ENCODE results near the gene PTDSS2.

DNA sequence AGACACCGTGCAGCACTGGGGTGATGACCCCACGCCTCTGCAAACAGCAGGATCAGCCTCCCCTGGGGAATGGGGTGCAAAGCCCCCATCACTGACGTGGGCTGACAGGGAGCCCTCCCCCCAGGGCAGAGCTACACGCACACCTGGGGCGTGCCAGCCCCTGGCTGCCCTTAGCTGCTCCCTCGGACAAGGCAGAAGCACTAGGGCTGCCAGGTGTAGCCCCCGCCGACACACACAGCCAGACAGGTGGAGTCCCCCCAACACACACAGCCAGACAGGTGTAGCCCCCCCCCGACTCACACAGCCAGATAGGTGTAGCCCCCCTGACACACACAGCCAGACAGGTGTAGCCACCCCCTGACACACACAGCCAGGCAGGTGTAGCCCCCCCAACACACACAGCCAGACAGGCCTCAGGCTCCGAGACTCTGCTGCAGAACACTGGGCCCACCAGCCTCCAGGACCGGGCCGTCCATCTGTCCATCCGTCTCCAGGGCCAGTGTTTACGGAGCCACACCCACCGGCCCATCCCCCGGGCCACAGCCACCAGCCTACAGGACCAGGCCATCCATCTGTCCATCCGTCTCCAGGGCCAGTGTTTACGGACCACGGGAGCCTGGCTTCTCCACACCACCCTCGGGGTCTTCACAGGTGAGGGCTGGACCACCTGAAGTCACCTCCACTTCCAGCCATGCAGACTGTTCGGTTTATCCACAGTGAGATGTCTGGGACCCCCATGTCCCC is 11.8 kb upstream of the PTDSS2 start:
- TF ChIP-seq REST (IDR thresholded peaks at IDR 0.05; ENCODE audit: borderline replicate concordance): no peak
- no peak for TF ChIP-seq REST (CRISPR knock-in tag; IDR thresholded peaks at IDR 0.05; ENCODE audit: low read depth)
- TF ChIP-seq POLR2A (conservative IDR thresholded peaks at IDR 0.05): no peak
- TF ChIP-seq PHF20 (IDR thresholded peaks at IDR 0.05; ENCODE audit: partially characterized antibody): no peak
- TF ChIP-seq, protein P1, sequence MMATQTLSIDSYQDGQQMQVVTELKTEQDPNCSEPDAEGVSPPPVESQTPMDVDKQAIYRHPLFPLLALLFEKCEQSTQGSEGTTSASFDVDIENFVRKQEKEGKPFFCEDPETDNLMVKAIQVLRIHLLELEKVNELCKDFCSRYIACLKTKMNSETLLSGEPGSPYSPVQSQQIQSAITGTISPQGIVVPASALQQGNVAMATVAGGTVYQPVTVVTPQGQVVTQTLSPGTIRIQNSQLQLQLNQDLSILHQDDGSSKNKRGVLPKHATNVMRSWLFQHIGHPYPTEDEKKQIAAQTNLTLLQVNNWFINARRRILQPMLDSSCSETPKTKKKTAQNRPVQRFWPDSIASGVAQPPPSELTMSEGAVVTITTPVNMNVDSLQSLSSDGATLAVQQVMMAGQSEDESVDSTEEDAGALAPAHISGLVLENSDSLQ (IDR thresholded peaks at IDR 0.05): no peak
